NOMO-1 treated with DMSO at 0.1 percent for 48 hours (cell line): ENCODE measurements around the gene BEND5.
A peak's percentile ranks its signal among the peaks of the same experiment; 100 is the strongest.

ENCODE experiments used
- DNase-seq: peaks from one replicate; lab custom pipeline; 2025; ENCODE audit not compliant: unreplicated experiment; lab: John Stamatoyannopoulos, UW

BEND5 gene, protein sequence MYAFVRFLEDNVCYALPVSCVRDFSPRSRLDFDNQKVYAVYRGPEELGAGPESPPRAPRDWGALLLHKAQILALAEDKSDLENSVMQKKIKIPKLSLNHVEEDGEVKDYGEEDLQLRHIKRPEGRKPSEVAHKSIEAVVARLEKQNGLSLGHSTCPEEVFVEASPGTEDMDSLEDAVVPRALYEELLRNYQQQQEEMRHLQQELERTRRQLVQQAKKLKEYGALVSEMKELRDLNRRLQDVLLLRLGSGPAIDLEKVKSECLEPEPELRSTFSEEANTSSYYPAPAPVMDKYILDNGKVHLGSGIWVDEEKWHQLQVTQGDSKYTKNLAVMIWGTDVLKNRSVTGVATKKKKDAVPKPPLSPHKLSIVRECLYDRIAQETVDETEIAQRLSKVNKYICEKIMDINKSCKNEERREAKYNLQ

GRCh38 chr1:48776393-48777218 lies at the start of gene BEND5:
Gene BEND5 (minus strand): TSS chr1:48776891. CDS start chr1:48776831, 60 bp downstream.
- DNase-seq, result peak; percentile 59

DNA sequence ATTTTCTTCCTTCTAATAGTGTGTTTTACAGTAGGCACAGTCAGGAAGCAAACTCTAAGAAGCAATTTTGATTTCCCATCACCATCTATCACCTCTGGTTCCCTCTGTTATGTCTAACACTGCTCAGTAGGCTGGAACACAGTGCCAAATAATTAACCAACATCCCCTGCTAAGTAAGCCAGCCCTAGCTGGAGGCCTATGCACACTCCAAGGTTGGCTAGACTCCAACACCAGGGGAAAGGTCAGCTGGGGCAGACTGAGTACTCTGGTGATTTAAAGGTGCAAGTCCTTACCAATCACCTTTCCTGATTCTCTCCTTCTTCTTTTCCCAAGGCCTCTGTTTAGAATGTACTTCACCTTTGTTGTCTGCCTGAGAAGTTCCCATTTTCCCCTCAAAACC lies 46.5 kb upstream of the BEND5 start:
- DNase-seq, result no peak

DNA sequence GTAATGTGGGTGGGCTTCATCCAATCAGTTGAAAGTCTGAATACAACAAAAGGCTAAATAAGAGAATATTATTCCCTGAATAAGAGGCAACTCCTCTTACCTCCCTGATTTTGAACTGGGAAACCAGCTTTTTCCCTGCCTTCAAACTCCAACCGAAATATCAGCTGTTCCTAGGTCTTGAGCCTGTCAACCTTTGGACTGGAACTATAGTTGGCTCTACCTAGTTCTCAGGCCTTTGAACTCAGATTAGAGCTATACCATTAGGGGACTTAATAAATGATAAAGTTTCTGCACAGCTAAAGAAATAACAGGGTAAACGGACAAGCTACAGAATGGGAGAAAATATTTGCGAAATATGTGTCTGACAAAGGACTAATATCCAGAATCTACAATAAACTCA lies 43.8 kb upstream of the BEND5 start:
- no peak for DNase-seq

- peak; percentile 44 for DNase-seq
Observed at GRCh38 chr1:48817505-48818114, 40.9 kb upstream of the BEND5 start.

DNA sequence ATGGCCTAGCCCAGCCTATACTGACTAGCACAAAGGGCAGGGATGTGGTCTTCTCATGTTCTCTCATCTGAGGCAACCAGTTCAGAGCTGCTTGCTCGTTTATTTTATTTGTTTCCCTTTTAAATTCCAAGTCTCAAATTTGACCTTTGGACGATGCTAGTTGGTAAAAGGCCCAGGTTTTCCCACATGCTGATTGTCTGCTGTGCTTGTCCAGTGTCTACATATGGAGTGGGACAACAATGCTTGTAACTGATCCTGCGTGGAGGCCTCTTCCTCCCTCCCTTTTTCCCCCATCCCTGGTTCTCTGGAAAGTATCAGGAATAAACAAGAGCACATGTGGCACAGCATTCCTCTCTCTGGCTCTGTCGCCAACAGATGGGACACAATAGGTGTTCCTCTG lies 34.0 kb upstream of the BEND5 start:
- no peak for DNase-seq

- DNase-seq, result no peak
Observed at GRCh38 chr1:48808496-48808895, 31.8 kb upstream of the BEND5 start.

GRCh38 chr1:48807554-48808260 lies 31.0 kb upstream of the BEND5 start:
- DNase-seq, result no peak

DNA sequence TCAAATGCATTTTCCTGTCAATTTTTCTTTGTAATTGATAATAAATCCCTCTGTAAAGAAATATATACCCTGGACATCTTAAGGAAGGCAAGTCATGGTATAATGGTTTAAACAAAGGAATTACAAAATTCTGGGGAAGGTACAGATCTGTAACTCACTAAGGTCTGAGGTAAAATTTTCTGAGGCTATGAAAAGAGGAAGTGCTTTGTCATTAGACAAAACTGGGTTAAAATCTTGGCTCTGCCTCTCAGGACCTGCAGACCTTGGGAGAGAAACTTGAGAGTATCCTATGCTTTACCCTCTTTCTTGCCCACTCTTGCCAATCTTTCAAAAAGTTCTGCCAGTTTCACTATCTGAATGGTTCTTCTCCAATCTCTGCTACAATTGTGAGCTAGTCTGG lies 26.8 kb upstream of the BEND5 start:
- DNase-seq, result peak; percentile 49

GRCh38 chr1:48794816-48795215 lies 18.1 kb upstream of the BEND5 start:
- DNase-seq, result no peak

DNA sequence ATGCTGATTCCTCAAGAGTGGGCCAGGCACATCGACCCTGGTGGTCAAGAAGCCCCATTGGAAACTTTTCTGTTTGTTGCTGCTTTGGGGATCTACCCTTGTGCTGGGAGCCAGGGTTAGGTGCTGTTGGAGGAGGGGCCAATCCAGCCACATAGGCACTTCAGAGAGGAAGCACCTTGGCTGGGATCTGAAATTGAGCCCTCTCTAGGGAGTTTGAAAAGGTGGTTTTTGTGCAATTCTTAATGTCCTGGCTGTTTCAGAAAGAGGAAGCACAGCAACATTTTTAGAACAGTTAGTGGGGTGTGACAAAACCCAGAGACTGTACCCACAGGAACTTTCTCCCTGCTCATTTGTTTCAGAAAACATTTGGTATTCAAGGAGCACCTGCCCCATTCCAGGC lies 17.2 kb upstream of the BEND5 start:
- DNase-seq, result peak; percentile 90

DNA sequence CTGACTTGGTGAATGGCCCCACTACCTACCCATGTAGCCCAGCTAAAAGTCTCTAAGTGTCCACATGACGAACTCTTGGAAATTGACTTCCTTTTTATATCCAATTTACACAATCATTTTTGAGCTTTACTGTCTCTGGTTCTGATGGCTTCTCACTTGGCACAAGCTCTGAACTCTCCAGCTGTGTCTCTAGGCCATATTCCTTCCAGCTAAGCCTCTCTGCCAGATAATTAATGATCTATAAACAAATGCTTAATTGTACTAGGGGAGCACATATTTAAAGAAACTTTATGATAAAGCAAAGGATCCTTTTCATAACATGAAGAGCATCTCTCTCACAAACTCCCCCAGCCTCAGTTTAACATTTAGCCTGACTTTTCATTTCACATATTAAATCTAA lies 16.3 kb upstream of the BEND5 start:
- DNase-seq, result peak; percentile 47

DNA sequence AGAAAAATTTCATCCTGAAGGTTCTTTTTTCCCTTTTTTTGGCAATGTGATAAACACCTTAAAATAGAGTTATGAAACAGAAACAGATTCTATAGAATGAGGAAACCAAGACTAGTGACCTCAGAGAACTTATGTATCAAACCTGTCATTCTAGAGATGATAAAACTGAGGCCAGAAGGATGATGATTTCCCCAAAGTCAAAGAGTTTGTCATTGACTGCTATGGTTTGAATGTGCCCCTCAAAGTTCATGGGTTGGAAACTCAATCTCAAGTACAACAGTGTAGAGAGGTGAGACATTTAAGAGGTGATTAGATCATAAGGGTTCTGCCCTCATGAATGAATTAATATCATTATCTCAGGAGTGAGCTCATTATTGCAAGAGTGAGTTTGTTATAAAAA lies 13.7 kb upstream of the BEND5 start:
- DNase-seq, result peak; percentile 30

DNA sequence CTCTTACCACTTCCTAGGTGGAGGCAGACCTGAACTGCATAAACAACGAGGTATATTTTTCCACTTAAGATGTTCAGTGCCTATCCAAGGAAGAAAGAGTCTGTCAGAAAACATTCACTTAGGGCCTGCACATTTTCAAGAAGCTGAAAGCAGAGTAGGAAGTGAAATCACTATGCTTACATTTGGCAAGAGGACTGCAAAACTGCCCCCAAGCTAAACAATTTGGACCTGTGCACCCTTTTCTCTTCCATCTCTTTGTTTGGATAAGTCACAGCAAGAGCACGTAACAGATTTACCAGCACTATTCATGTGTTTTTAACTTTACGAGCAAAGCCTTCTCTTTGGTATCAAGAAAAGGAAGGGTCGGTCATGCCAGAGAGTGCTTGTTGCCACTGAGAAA lies 13.2 kb upstream of the BEND5 start:
- DNase-seq, result peak; percentile 58

GRCh38 chr1:48785869-48786268 lies 9.2 kb upstream of the BEND5 start:
- no peak for DNase-seq

- no peak for DNase-seq
Observed at GRCh38 chr1:48784301-48784700, 7.6 kb upstream of the BEND5 start.

DNA sequence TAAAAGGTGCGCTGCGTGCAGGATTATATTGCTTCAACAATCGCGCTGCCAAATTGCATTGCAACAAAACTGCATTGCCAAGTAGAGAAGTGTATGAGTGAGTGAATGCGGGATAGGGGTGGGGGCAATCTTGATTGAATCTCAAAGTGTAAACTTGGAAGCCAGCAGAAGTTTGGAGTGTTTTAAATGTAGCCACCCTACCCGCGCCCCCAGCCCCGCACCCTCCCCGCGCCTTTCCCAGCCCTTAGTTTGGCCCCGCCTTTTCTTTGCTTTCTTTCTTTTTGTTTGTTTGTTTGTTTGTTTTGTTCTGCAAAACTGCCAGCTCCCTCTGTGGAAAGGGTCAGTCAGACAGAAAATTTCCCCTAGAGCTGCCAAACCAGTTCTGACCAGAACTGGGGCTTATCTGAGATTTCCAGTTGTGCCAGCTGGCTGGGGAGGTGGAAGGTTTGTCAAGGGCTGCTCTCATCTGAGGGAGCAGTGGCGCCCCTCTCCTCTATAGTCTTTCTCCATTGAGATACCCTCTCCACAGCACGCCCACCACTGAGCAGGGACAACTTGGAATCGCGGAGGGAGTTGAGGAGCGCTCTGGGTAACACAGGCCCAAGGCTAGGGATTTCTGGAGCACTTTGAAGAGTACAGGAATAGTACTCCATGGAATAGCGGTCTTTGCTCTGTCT lies 666 bp upstream of the BEND5 start:
- no peak for DNase-seq

DNA sequence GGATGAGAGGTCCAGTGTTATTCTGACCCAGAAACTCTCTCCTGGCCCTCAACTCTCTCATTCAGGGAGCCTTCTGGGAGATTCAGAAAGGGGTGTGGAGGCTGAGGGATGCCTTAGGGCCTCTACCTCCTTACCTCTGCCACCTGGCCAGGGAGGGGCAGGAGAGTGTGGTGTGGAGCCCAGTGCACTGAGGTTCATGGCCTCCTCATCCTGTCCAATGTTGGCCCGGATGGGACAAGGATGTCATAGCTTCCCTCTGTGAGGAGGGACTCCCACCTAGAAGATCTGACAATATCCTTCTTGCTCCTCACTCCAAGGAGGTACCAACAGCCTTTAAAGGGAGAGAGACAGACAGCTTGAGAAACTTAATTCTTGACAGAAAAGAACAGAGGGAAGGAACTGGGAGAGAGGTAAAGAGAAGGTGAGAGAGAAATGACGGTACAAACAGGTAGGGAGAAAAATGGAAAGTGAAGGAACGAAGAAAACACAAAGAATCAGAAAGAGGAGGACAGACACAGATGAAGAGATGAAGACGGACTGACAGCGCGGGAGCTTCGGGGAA lies 779 bp downstream of the BEND5 start:
- DNase-seq, result no peak

GRCh38 chr1:48773133-48773532 lies 3.6 kb downstream of the BEND5 start:
- DNase-seq, result no peak

- no peak for DNase-seq
Observed at GRCh38 chr1:48772211-48772610, 4.5 kb downstream of the BEND5 start.

DNA sequence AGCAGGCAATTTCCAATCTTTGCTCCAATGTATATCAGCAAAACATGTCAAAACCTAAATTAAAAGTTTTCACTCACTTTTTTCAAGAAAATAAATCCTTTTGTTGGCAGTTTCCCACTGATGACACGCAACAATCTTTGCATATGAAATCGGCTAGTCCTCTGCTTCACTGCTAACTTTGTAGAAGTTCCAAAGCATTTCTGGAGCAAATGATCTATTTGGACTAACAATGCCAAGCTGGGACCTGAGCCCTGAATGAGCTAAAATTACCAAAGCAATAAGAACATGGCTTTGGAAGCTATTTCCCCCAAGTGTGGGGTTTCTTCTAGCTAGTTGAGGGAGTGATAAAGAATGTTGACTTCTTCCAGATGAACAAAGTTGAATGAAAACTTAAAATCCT lies 5.1 kb downstream of the BEND5 start:
- no peak for DNase-seq
